Measurements from ENCODE around the gene TRIM14.
"Not testable (repeated sequence)": the region's sequence is repeated elsewhere in the genome, so short reads cannot be mapped to it uniquely, and the experiment has no call there.

The TRIM14 gene

GRCh38 chr9:98130576-98131228 is 11.7 kb upstream of the TRIM14 start:
- no peaks in the 10 kb centered on the region for H3K4me1 ChIP-seq (ENCODE audit: control insufficient read depth in 1 of 2, insufficient read depth in 2 of 2, low read length in 2 of 2)
- H3K9ac ChIP-seq (ENCODE audit: low read depth in 1 of 2, low read length in 2 of 2), result no peak overlapping the region
- no peaks in the 10 kb centered on the region for H3K27me3 ChIP-seq (ENCODE audit: control insufficient read depth in 1 of 2, insufficient read depth in 2 of 2, low read length in 2 of 2)
- H3K9me3 ChIP-seq (ENCODE audit: control insufficient read depth in 1 of 2, low read length in 2 of 2), result no peaks in the 10 kb centered on the region
- H3K36me3 ChIP-seq (ENCODE audit: control insufficient read depth in 1 of 2, insufficient read depth in 2 of 2, low read length in 2 of 2), result peaks cover 46 to 87% of the 10 kb centered on the region in 2 donors
- H3K27ac ChIP-seq (ENCODE audit: low read depth, low read length), result no peak overlapping the region
- H3K4me3 ChIP-seq (ENCODE audit: low read depth in 1 of 2, low read length in 2 of 2), result no peak overlapping the region

- not testable (repeated sequence) for H3K4me3 ChIP-seq (ENCODE audit: low read depth in 1 of 2, low read length in 2 of 2)
- peaks cover 45 to 85% of the 10 kb centered on the region in 2 donors for H3K36me3 ChIP-seq (ENCODE audit: control insufficient read depth in 1 of 2, insufficient read depth in 2 of 2, low read length in 2 of 2)
Measured at GRCh38 chr9:98130060-98130459, 11.0 kb upstream of the TRIM14 start.

GRCh38 chr9:98129451-98129881 is 10.4 kb upstream of the TRIM14 start:
- Histone ChIP-seq H3K36me3 (ENCODE audit: control insufficient read depth in 1 of 2, insufficient read depth in 2 of 2, low read length in 2 of 2) (peaks cover 45 to 85% of the 10 kb centered on the region in 2 donors), H3K4me1 (ENCODE audit: control insufficient read depth in 1 of 2, insufficient read depth in 2 of 2, low read length in 2 of 2) (no peaks in the 10 kb centered on the region), H3K4me3 (ENCODE audit: low read depth in 1 of 2, low read length in 2 of 2) (no peak overlapping the region), H3K27ac (ENCODE audit: low read depth, low read length) (no peak overlapping the region), H3K27me3 (ENCODE audit: control insufficient read depth in 1 of 2, insufficient read depth in 2 of 2, low read length in 2 of 2) (no peaks in the 10 kb centered on the region), H3K9me3 (ENCODE audit: control insufficient read depth in 1 of 2, low read length in 2 of 2) (no peaks in the 10 kb centered on the region), H3K9ac (ENCODE audit: low read depth in 1 of 2, low read length in 2 of 2) (no peak overlapping the region)

More at GRCh38 chr9:98130060-98130459, 11.0 kb upstream of the TRIM14 start:
- not testable (repeated sequence) for H3K9ac ChIP-seq (ENCODE audit: low read depth in 1 of 2, low read length in 2 of 2); H3K4me1 ChIP-seq (ENCODE audit: control insufficient read depth in 1 of 2, insufficient read depth in 2 of 2, low read length in 2 of 2); H3K27ac ChIP-seq (ENCODE audit: low read depth, low read length); H3K27me3 ChIP-seq (ENCODE audit: control insufficient read depth in 1 of 2, insufficient read depth in 2 of 2, low read length in 2 of 2); H3K9me3 ChIP-seq (ENCODE audit: control insufficient read depth in 1 of 2, low read length in 2 of 2)

GRCh38 chr9:98128316-98128715 is 9.3 kb upstream of the TRIM14 start:
- Histone ChIP-seq H3K9ac (ENCODE audit: low read depth in 1 of 2, low read length in 2 of 2) (no peak overlapping the region), H3K27me3 (ENCODE audit: control insufficient read depth in 1 of 2, insufficient read depth in 2 of 2, low read length in 2 of 2) (no peaks in the 10 kb centered on the region), H3K4me1 (ENCODE audit: control insufficient read depth in 1 of 2, insufficient read depth in 2 of 2, low read length in 2 of 2) (no peaks in the 10 kb centered on the region), H3K4me3 (ENCODE audit: low read depth in 1 of 2, low read length in 2 of 2) (no peak overlapping the region), H3K27ac (ENCODE audit: low read depth, low read length) (no peak overlapping the region), H3K36me3 (ENCODE audit: control insufficient read depth in 1 of 2, insufficient read depth in 2 of 2, low read length in 2 of 2) (peaks cover 36 to 76% of the 10 kb centered on the region in 2 donors), H3K9me3 (ENCODE audit: control insufficient read depth in 1 of 2, low read length in 2 of 2) (no peaks in the 10 kb centered on the region)

- Histone ChIP-seq H3K36me3 (ENCODE audit: control insufficient read depth in 1 of 2, insufficient read depth in 2 of 2, low read length in 2 of 2) (peaks cover 27 to 71% of the 10 kb centered on the region in 2 donors), H3K9ac (ENCODE audit: low read depth in 1 of 2, low read length in 2 of 2) (no peak overlapping the region)
Measured at GRCh38 chr9:98127226-98127625, 8.2 kb upstream of the TRIM14 start.

GRCh38 chr9:98124637-98125426 is 5.8 kb upstream of the TRIM14 start:
- Histone ChIP-seq H3K27me3 (ENCODE audit: control insufficient read depth in 1 of 2, insufficient read depth in 2 of 2, low read length in 2 of 2) (no peaks in the 10 kb centered on the region), H3K9ac (ENCODE audit: low read depth in 1 of 2, low read length in 2 of 2) (no peak overlapping the region), H3K4me3 (ENCODE audit: low read depth in 1 of 2, low read length in 2 of 2) (no peak overlapping the region), H3K36me3 (ENCODE audit: control insufficient read depth in 1 of 2, insufficient read depth in 2 of 2, low read length in 2 of 2) (peaks cover 21 to 50% of the 10 kb centered on the region in 2 donors), H3K9me3 (ENCODE audit: control insufficient read depth in 1 of 2, low read length in 2 of 2) (no peaks in the 10 kb centered on the region), H3K4me1 (ENCODE audit: control insufficient read depth in 1 of 2, insufficient read depth in 2 of 2, low read length in 2 of 2) (peaks cover 20 to 22% of the 10 kb centered on the region in 2 donors), H3K27ac (ENCODE audit: low read depth, low read length) (no peak overlapping the region)

More at GRCh38 chr9:98127226-98127625, 8.2 kb upstream of the TRIM14 start:
- Histone ChIP-seq H3K4me3 (ENCODE audit: low read depth in 1 of 2, low read length in 2 of 2) (no peak overlapping the region), H3K9me3 (ENCODE audit: control insufficient read depth in 1 of 2, low read length in 2 of 2) (no peaks in the 10 kb centered on the region), H3K27me3 (ENCODE audit: control insufficient read depth in 1 of 2, insufficient read depth in 2 of 2, low read length in 2 of 2) (no peaks in the 10 kb centered on the region), H3K27ac (ENCODE audit: low read depth, low read length) (no peak overlapping the region), H3K4me1 (ENCODE audit: control insufficient read depth in 1 of 2, insufficient read depth in 2 of 2, low read length in 2 of 2) (no peaks in the 10 kb centered on the region)

- peaks cover 20 to 22% of the 10 kb centered on the region in 2 donors for H3K4me1 ChIP-seq (ENCODE audit: control insufficient read depth in 1 of 2, insufficient read depth in 2 of 2, low read length in 2 of 2)
- not testable (repeated sequence) for H3K9ac ChIP-seq (ENCODE audit: low read depth in 1 of 2, low read length in 2 of 2); H3K4me3 ChIP-seq (ENCODE audit: low read depth in 1 of 2, low read length in 2 of 2); H3K27ac ChIP-seq (ENCODE audit: low read depth, low read length); H3K27me3 ChIP-seq (ENCODE audit: control insufficient read depth in 1 of 2, insufficient read depth in 2 of 2, low read length in 2 of 2); H3K9me3 ChIP-seq (ENCODE audit: control insufficient read depth in 1 of 2, low read length in 2 of 2)
- peaks cover 21 to 45% of the 10 kb centered on the region in 2 donors for H3K36me3 ChIP-seq (ENCODE audit: control insufficient read depth in 1 of 2, insufficient read depth in 2 of 2, low read length in 2 of 2)
Measured at GRCh38 chr9:98124091-98124490, 5.1 kb upstream of the TRIM14 start.

- no peaks in the 10 kb centered on the region for H3K27me3 ChIP-seq (ENCODE audit: control insufficient read depth in 1 of 2, insufficient read depth in 2 of 2, low read length in 2 of 2)
- no peak overlapping the region for H3K4me3 ChIP-seq (ENCODE audit: low read depth in 1 of 2, low read length in 2 of 2)
- no peaks in the 10 kb centered on the region for H3K9me3 ChIP-seq (ENCODE audit: control insufficient read depth in 1 of 2, low read length in 2 of 2)
- H3K4me1 ChIP-seq (ENCODE audit: control insufficient read depth in 1 of 2, insufficient read depth in 2 of 2, low read length in 2 of 2), result peaks cover 30 to 35% of the 10 kb centered on the region in 2 donors
- peaks cover 7 to 21% of the 10 kb centered on the region in 2 donors for H3K36me3 ChIP-seq (ENCODE audit: control insufficient read depth in 1 of 2, insufficient read depth in 2 of 2, low read length in 2 of 2)
- peak overlapping the region in 1 of 2 donors; percentile 49 for H3K9ac ChIP-seq (ENCODE audit: low read depth in 1 of 2, low read length in 2 of 2)
- H3K27ac ChIP-seq (ENCODE audit: low read depth, low read length), result peak overlapping the region; percentile 34
Measured at GRCh38 chr9:98121058-98121457, 2.0 kb upstream of the TRIM14 start.

GRCh38 chr9:98120476-98120875 is 1.5 kb upstream of the TRIM14 start:
- peaks cover 7 to 19% of the 10 kb centered on the region in 2 donors for H3K36me3 ChIP-seq (ENCODE audit: control insufficient read depth in 1 of 2, insufficient read depth in 2 of 2, low read length in 2 of 2)
- peak overlapping the region in 1 of 2 donors; percentile 19 for H3K4me3 ChIP-seq (ENCODE audit: low read depth in 1 of 2, low read length in 2 of 2)
- H3K9me3 ChIP-seq (ENCODE audit: control insufficient read depth in 1 of 2, low read length in 2 of 2), result no peaks in the 10 kb centered on the region
- H3K4me1 ChIP-seq (ENCODE audit: control insufficient read depth in 1 of 2, insufficient read depth in 2 of 2, low read length in 2 of 2), result peaks cover 30 to 35% of the 10 kb centered on the region in 2 donors
- peak overlapping the region in 1 of 2 donors; percentile 49 for H3K9ac ChIP-seq (ENCODE audit: low read depth in 1 of 2, low read length in 2 of 2)
- peak overlapping the region; percentile 76 for H3K27ac ChIP-seq (ENCODE audit: low read depth, low read length)
- H3K27me3 ChIP-seq (ENCODE audit: control insufficient read depth in 1 of 2, insufficient read depth in 2 of 2, low read length in 2 of 2), result no peaks in the 10 kb centered on the region

GRCh38 chr9:98117984-98118639 is 910 bp downstream of the TRIM14 start:
- Histone ChIP-seq H3K9me3 (ENCODE audit: control insufficient read depth in 1 of 2, low read length in 2 of 2) (no peaks in the 10 kb centered on the region), H3K36me3 (ENCODE audit: control insufficient read depth in 1 of 2, insufficient read depth in 2 of 2, low read length in 2 of 2) (peaks cover 0 to 7% of the 10 kb centered on the region in 2 donors), H3K4me3 (ENCODE audit: low read depth in 1 of 2, low read length in 2 of 2) (peak overlapping the region; percentile 86 to 91), H3K4me1 (ENCODE audit: control insufficient read depth in 1 of 2, insufficient read depth in 2 of 2, low read length in 2 of 2) (peaks cover 30 to 35% of the 10 kb centered on the region in 2 donors), H3K27ac (ENCODE audit: low read depth, low read length) (peak overlapping the region; percentile 97), H3K9ac (ENCODE audit: low read depth in 1 of 2, low read length in 2 of 2) (peak overlapping the region; percentile 76 to 93), H3K27me3 (ENCODE audit: control insufficient read depth in 1 of 2, insufficient read depth in 2 of 2, low read length in 2 of 2) (no peaks in the 10 kb centered on the region)
